HL-60 (cell line): ENCODE data around the gene FLYWCH1.

Source experiments
- CTCF ChIP-seq: IDR thresholded peaks from one replicate; pipeline ENCODE4 v1.5.1; 2011; ENCODE audit warnings: low read length, control low read depth, inconsistent platforms; ENCODE audit not compliant: insufficient read depth
- GABPA ChIP-seq: IDR thresholded peaks from 2 replicates; pipeline ENCODE4 v1.6.1; 2012; ENCODE audit warnings: low read depth
- POLR2AphosphoS5 ChIP-seq: IDR thresholded peaks from 2 replicates; pipeline ENCODE4 v1.6.1; 2012; ENCODE audit warnings: low read depth
- REST ChIP-seq: IDR thresholded peaks from 2 replicates; pipeline ENCODE4 v1.6.1; 2012; ENCODE audit warnings: low read depth; ENCODE audit not compliant: insufficient replicate concordance
- SPI1 ChIP-seq: IDR thresholded peaks from 2 replicates; pipeline ENCODE4 v1.6.1; 2012; ENCODE audit warnings: low read depth, mild to moderate bottlenecking, borderline replicate concordance

- TF ChIP-seq POLR2AphosphoS5 (no peak), CTCF (no peak), GABPA (no peak), REST (no peak), SPI1 (no peak)
These were observed 63.5 kb downstream of the FLYWCH1 start for GRCh38 chr16:2975161-2975795.
